Tibial nerve (tissue), 3 donors: ENCODE measurements around the gene IL1R1.

ENCODE experiments used
- POLR2A ChIP-seq, 2 donors: fragments of 450-650 bp; IDR thresholded peaks; one replicate each; pipeline ENCODE4 v1.6.1; 2017; ENCODE audit warnings: antibody characterized with exemption in 2 of 2, mild to moderate bottlenecking in 2 of 2, moderate library complexity in 2 of 2
- TF ChIP-seq, protein P1 (sequence below), 5 experiments: fragments of 200-600 bp in 3 of 5; fragments of 450-650 bp in 2 of 5; sonication (generic) in 3 of 5; IDR thresholded peaks; one replicate each; pipeline ENCODE4 v1.5.1; 2016 to 2019; ENCODE audit warnings: antibody characterized with exemption in 5 of 5, mild to moderate bottlenecking in 3 of 5, moderate library complexity in 2 of 5

DNA sequence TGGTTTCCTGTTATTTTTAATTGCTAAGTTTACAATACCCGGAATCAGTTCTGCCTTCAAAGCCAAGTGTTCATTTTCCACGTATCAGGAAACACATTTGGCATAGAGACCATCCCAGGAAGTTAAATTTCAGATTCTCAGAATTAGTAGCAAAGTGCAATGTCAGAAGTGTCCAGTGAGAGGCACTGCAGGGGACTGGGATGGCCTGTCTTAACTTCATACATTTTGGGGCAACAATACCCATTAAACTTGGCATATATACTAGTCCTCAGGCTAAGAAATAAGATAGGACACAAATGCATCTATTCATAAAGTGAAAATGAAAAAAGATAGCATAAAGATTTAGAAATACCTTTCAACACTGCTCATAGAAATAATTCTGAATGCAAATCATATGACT is 42.8 kb downstream of the IL1R1 start:
- TF ChIP-seq, protein P1, sequence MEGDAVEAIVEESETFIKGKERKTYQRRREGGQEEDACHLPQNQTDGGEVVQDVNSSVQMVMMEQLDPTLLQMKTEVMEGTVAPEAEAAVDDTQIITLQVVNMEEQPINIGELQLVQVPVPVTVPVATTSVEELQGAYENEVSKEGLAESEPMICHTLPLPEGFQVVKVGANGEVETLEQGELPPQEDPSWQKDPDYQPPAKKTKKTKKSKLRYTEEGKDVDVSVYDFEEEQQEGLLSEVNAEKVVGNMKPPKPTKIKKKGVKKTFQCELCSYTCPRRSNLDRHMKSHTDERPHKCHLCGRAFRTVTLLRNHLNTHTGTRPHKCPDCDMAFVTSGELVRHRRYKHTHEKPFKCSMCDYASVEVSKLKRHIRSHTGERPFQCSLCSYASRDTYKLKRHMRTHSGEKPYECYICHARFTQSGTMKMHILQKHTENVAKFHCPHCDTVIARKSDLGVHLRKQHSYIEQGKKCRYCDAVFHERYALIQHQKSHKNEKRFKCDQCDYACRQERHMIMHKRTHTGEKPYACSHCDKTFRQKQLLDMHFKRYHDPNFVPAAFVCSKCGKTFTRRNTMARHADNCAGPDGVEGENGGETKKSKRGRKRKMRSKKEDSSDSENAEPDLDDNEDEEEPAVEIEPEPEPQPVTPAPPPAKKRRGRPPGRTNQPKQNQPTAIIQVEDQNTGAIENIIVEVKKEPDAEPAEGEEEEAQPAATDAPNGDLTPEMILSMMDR (IDR thresholded peaks at IDR 0.05): peak; percentile 25 to 51 (median 29)
- no peak for TF ChIP-seq POLR2A (IDR thresholded peaks at IDR 0.05)
